GM21786 (cell line): Measurements from ENCODE around the gene MAML2.
"Not testable (repeated sequence)": the region's sequence is repeated elsewhere in the genome, so short reads cannot be mapped to it uniquely, and the experiment has no call there.

Source experiments
- ATAC-seq: cut with Tn5 transposase; IDR thresholded peaks from one replicate; pipeline ENCODE4 v1.9.1; 2021; ENCODE audit not compliant: unreplicated experiment

MAML2 gene

DNA sequence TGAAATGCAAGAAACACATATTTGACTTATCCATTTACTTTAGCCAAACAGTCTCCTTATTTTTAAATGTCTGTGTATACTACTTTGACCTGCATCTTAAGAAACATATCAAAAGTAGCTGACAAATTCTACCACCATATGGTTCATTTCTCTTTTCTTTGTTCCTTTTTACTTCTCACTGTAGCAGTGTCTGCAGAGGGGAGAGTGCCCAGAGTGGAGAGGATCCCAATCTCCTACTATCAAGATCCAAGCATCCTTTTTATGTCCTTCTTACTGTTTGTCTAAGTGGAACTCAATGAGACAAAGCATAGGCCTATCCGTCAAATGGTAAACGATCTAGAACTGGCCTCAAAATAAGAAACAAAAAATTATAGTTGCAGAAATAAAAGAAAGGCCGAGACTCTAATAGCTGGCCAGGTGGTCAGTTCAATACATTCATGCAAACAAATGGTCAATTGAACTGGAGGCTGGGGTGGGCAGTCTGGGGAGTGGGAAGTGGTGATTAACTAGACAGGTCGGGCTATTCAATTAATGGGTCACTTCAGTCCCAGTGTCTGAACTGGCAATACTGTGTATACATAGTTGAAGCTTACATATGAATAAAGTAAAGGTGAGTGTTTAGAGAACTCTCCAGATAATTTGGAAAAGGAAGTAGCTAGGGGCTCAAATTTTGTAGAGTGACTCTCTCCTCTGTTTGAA lies 149.1 kb downstream of the MAML2 start:
- ATAC-seq: no peak

GRCh38 chr11:96191752-96192151 lies 151.2 kb downstream of the MAML2 start:
- ATAC-seq: no peak

DNA sequence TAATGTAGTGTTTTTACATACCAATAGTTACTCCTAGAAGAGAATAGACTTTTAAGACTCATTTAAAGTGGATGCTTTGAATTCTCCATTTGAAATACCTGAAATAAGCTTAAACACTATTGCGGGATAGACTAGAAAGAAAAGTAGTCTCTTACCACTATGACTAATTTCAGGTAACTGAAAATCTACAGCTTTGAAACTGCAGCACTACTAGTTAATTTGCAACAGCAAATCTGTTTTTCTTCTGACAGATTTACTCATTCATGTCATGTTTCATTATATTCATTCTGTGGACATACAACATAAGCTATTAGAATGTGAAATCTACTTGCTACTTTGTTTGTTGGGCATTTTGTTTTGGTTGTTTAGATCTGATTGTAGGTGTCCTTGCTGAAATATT lies 153.6 kb downstream of the MAML2 start:
- peak; percentile 29 for ATAC-seq

DNA sequence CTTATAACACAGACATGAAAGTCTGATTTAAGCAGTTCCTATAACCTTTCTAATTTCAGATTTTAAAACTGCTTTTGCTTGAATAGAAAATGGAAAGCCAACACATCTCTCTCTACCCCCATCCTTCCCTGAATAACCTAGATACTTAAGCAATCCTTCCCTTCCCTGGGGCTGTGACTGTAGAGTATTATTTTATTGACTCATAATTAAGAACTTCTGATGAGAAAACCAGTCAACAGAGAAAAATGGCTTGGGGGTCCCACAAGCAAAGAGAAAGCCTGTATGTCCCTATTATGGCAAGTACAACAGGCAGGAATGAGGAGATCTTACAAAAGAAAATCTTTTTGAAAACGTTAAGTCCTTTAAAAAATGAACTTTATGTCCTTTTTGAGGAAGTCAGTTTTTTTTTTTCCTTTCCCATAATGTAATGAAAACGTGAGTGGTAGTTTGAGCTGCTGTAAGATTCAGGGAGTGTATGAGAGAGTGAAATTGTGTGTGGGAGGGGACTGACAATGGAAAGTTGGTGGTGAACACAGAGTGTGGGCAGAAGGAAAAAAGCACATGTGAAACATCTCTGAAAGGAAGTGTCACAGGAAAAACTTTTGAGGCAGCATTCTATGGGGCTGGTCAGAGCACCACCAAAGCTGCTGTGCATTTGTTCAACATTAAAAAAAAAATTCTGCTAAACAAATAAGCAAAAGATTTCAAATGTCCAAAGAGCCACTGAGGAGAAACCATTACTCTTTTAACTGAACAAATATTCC lies 154.6 kb downstream of the MAML2 start:
- peak; percentile 44 for ATAC-seq

GRCh38 chr11:96187822-96188221 lies 155.2 kb downstream of the MAML2 start:
- no peak for ATAC-seq

GRCh38 chr11:96186806-96187205 lies 156.2 kb downstream of the MAML2 start:
- no peak for ATAC-seq

DNA sequence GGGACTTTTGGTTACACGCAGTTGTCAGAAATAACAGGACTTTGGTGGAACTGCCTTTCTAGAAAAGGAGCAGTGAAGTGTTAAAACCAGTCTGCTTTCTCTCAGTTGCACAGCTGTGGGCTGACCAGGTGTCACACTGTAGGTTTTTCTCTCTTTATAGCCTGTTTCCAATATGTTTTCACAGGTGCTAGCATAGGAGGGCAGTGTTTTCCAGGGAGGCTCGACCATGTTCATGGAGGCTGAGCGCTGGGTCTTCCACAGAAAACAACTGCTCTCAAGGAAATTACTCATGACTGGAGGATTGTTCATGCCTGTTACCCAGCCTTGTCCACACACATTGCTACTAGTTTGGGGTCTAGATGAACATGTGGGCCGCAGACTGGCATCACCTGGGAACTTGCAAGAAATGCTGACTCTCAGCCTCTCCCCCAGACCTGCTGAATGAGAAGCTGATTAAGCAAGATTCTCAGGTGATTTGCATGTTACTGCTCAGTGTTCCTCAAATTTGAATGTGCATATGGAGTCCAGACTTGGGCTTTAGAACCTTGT lies 157.7 kb downstream of the MAML2 start:
- ATAC-seq: peak; percentile 68

DNA sequence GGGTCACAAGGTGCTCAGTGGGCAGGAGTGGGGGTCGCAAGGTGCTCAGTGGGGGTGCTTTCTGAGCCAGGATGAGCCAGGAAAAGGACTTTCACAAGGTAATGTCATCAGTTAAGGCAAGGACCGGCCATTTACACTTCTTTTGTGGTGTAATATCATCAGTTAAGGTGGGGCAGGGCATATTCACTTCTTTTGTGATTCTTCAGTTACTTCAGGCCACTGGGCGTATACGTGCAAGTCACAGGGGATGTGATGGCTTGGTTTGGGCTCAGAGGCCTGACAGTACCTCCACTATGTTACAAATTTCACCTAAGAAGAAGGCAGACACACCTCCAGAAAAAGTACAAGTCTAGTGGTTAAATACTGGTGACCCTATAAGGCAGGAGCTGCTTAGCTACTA lies 162.1 kb downstream of the MAML2 start:
- not testable (repeated sequence) for ATAC-seq

DNA sequence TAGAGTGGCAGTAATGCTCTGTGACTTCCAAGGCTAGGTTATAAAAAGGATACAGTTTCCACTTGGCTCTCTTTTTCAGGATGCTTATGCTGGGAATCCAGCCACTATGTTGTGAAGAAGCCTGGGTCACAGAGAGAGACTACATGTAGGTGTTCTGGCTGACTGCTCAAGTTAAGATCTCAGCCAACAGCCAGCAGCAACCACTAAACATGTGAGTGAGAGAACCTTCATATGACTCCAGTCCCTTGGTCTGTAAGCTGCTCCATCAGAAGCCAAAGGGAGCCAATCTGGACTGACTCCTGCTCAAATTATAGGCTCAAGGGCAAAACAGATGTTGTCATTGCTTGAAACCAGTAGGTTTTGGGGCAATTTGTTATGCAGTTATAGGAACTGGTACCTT lies 162.7 kb downstream of the MAML2 start:
- peak; percentile 37 for ATAC-seq

GRCh38 chr11:96179905-96180304 lies 163.1 kb downstream of the MAML2 start:
- ATAC-seq: peak; percentile 46

- ATAC-seq: no peak
These were observed 164.1 kb downstream of the MAML2 start for GRCh38 chr11:96178887-96179279.

- ATAC-seq: no peak
These were observed 164.7 kb downstream of the MAML2 start for GRCh38 chr11:96178049-96178886.

GRCh38 chr11:96177146-96177545 lies 165.8 kb downstream of the MAML2 start:
- no peak for ATAC-seq

DNA sequence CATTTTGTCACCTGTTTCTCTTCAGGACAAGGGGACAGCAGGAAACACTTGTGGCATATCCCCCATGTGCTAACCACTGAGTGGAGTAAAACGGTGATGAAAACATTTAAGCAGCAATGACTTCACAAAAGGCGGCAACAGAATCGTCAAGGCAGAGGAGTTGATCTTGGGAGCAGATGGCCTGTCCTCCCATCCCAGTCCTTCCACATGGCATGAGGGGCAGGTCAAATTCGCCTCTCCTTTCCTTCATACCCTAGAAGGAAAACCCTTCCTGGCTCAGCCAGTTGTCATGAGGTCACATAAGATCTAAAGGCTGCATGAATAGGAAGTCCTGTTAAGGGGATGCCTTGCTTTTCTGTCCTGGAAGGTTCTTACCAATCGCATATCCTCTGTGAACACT lies 169.1 kb downstream of the MAML2 start:
- no peak for ATAC-seq

- no peak for ATAC-seq
These were observed 169.6 kb downstream of the MAML2 start for GRCh38 chr11:96173422-96173821.

DNA sequence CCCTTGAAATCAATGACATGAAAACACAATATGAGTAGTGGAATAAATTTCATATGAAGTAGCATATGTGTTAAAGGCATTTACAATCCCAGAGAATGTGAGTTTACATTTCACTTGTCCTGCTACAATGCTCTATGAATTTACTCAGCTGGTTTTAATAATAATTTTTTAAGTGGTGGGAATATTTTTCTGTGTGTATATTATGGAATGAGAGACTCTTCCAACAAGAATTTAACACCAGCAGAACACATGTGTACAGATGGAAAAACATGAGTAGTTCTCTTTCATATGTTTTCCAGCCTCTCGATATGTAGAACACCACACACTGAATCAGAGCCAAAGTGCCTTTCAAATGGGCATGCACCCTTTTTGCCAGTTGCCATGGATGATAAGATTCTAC lies 170.4 kb downstream of the MAML2 start:
- no peak for ATAC-seq

DNA sequence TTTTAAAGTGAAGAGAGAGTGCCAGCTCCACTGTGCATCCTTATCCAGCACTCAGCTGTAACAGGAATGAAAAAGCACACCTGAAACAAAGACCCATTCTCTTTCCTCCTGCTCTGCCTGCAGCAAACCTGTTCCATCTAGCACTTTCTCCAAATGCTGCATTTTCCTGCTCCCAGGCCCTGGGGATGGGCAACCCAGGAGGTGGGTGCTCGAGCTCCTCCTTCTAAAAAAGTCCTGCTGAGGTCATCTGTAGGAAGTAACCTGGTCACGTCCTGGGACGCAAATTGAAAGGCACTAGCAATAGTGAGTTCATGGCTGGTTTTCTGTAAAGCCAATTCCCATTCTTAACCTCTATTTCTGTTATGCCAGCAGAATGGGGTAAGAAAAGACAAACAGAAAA lies 173.7 kb downstream of the MAML2 start:
- no peak for ATAC-seq

- ATAC-seq: no peak
These were observed 174.4 kb downstream of the MAML2 start for GRCh38 chr11:96168623-96169022.

GRCh38 chr11:96167787-96168186 lies 175.2 kb downstream of the MAML2 start:
- ATAC-seq: no peak

DNA sequence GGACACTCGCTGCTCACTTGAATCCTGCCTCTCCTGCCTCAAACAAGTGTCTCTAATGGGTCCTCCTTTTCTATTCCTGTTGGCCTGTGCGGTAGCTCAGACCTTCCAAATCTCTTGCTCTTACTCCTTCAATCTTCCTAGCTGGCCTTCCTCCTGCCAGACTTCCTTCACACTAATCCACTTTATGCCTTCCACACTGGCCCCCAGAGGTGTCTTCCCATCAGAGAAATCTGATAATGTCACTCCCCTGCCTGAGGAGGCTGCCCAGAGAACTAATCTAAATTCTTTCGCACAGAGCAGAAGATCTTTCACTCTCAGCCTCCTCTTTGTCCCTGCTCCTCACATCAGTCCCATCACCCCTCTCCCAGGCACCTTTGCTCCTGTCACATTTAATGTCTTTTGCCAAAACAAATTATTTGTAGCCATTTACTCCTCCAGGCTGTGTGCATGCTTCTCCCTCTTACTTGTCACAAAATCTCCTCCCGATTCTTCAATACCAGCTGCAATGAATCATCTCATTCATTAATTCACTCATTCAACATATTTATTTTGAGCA lies 175.7 kb downstream of the MAML2 start:
- no peak for ATAC-seq
